IgD-negative memory B cell (primary cell): Measurements from ENCODE around the gene FAM13B. TPM values are rescaled to one million over a fixed set of nuclear protein-coding genes. Genes with fewer than 3 reads are reported as not detected.
"Not testable (repeated sequence)": the region's sequence is repeated elsewhere in the genome, so short reads cannot be mapped to it uniquely, and the experiment has no call there.

Experiments
- H3K27ac Mint-ChIP-seq, 3 donors: one replicate each; pipeline ENCODE4 v1.8.0; 2020 to 2022; ENCODE audit warnings: mild to moderate bottlenecking in 3 of 3, mixed read lengths in 3 of 3, moderate library complexity in 1 of 3
- H3K27me3 Mint-ChIP-seq: one replicate; pipeline ENCODE4 v1.8.0; 2021; ENCODE audit warnings: mixed read lengths
- H3K36me3 Mint-ChIP-seq: one replicate; pipeline ENCODE4 v1.8.0; 2020; ENCODE audit warnings: mild to moderate bottlenecking, mixed read lengths
- H3K4me1 Mint-ChIP-seq, 3 donors: one replicate each; pipeline ENCODE4 v1.8.0; 2020 to 2022; ENCODE audit warnings: mixed read lengths in 3 of 3, mild to moderate bottlenecking in 1 of 3
- H3K4me3 Mint-ChIP-seq, 4 donors: one replicate each; pipeline ENCODE4 v1.8.0; 2020 to 2022; ENCODE audit warnings: mild to moderate bottlenecking in 4 of 4, mixed read lengths in 4 of 4, moderate library complexity in 3 of 4
- H3K9me3 Mint-ChIP-seq, 3 donors: one replicate each; pipeline ENCODE4 v1.8.0; 2020 to 2021; ENCODE audit warnings: mixed read lengths in 3 of 3, mild to moderate bottlenecking in 1 of 3
- polyA plus RNA-seq: library from polyadenylated mRNA; unstranded; fragments of 300-500 nt; fragmentation: Illumina TruSeq; gene quantifications from one replicate; pipeline ENCODE4 v1.2.3, GENCODE V29; 2021

The FAM13B gene
- polyA plus RNA-seq, 1 donor from 2014 or later = 34.2 TPM

GRCh38 chr5:138026793-138027192 lies 6.1 kb downstream of the FAM13B start:
- H3K27ac Mint-ChIP-seq, H3K27me3 Mint-ChIP-seq, H3K9me3 Mint-ChIP-seq: not testable (repeated sequence)
- Mint-ChIP-seq H3K4me3 (peak overlapping the region in 2 of 4 donors; percentile 2 to 53), H3K36me3 (peaks cover 11% of the 10 kb centered on the region), H3K4me1 (peaks cover 68 to 77% (median 74%) of the 10 kb centered on the region in 3 donors)

DNA sequence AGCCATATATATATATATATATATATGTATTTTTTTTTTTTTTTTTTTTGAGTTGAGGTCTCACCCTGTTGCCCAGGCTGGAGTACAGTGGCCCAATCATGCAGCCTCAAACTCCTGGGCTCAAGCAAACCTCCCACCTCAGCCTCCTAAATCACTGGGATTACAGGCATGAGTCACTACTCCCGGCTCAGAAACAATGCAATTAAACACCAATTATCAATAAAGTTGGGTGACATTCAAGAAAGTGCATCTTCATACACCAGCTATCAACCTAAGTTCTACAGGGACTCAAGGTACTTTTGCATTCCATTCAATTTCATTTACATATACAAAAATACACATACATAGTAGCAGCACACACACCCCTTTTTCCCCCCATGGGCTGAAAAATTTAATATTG lies 7.6 kb downstream of the FAM13B start:
- H3K4me3 Mint-ChIP-seq = no peak overlapping the region
- peaks cover 8% of the 10 kb centered on the region for H3K36me3 Mint-ChIP-seq
- no peaks in the 10 kb centered on the region for H3K9me3 Mint-ChIP-seq
- H3K27me3 Mint-ChIP-seq = no peaks in the 10 kb centered on the region
- H3K4me1 Mint-ChIP-seq = peaks cover 64 to 80% (median 72%) of the 10 kb centered on the region in 3 donors
- peak overlapping the region in 1 of 3 donors; percentile 61 for H3K27ac Mint-ChIP-seq

- H3K36me3 Mint-ChIP-seq = peaks cover 10% of the 10 kb centered on the region
- H3K4me1 Mint-ChIP-seq = peaks cover 56 to 70% (median 61%) of the 10 kb centered on the region in 3 donors
- no peaks in the 10 kb centered on the region for H3K9me3 Mint-ChIP-seq
- H3K27me3 Mint-ChIP-seq = no peaks in the 10 kb centered on the region
- peak overlapping the region in 2 of 4 donors; percentile 61 to 79 for H3K4me3 Mint-ChIP-seq
- peak overlapping the region in 1 of 3 donors; percentile 26 for H3K27ac Mint-ChIP-seq
Observed at GRCh38 chr5:138024117-138024516, 8.8 kb downstream of the FAM13B start.

DNA sequence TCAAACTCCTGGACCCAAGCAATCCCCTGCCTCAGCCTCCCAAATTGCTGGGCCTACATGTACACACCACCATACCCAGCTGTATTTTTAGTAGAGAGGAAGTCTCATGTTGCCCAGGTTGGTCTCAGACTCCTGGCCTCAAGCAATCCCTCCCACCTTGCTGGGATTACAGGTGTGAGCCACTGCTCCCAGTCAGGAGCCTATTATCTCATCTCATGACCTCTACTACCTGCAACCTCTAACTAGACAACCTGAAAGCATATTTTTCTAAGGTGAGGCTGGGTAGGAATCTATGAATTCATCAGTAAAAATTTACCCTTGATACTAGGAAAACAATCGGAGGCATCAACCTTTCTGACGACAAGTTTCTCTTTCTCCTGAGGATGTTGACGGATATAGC lies 10.0 kb downstream of the FAM13B start:
- Mint-ChIP-seq H3K4me1 (peaks cover 46 to 58% (median 54%) of the 10 kb centered on the region in 3 donors), H3K27ac (no peak overlapping the region), H3K4me3 (peak overlapping the region in 2 of 4 donors; percentile 5 to 44), H3K36me3 (peaks cover 15% of the 10 kb centered on the region), H3K27me3 (no peaks in the 10 kb centered on the region), H3K9me3 (no peaks in the 10 kb centered on the region)

- H3K4me1 Mint-ChIP-seq = peaks cover 37 to 49% (median 46%) of the 10 kb centered on the region in 3 donors
- peak overlapping the region in 1 of 4 donors; percentile 17 for H3K4me3 Mint-ChIP-seq
- no peaks in the 10 kb centered on the region for H3K9me3 Mint-ChIP-seq
- peak overlapping the region in 1 of 3 donors; percentile 3 for H3K27ac Mint-ChIP-seq
- no peaks in the 10 kb centered on the region for H3K27me3 Mint-ChIP-seq
- H3K36me3 Mint-ChIP-seq = peaks cover 14% of the 10 kb centered on the region
Observed at GRCh38 chr5:138021771-138022170, 11.1 kb downstream of the FAM13B start.

DNA sequence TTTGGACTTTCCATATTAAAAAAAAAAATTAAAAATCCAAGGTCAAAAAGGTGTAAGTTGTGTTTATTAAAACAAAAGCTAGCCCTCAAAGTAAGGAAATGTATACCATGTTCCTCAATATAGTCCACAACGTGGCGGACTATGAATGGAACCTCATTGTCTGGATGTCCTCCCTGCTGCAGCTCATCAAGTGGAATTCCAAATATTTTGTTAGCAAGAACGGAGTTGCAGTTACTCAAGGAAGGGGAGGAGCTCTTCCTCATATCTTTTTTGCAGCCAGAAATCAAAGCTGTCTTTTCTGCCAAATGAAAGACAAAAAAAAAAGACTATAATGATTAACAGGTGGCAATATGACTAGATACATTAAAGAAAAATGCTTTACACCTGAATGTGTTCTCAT lies 14.0 kb downstream of the FAM13B start:
- Mint-ChIP-seq H3K27ac (no peak overlapping the region), H3K9me3 (no peaks in the 10 kb centered on the region), H3K4me3 (no peak overlapping the region), H3K27me3 (no peaks in the 10 kb centered on the region), H3K4me1 (peaks cover 19 to 31% (median 27%) of the 10 kb centered on the region in 3 donors), H3K36me3 (peaks cover 8% of the 10 kb centered on the region)

GRCh38 chr5:138015916-138016315 lies 17.0 kb downstream of the FAM13B start:
- Mint-ChIP-seq H3K4me3 (no peak overlapping the region), H3K36me3 (peaks cover 8% of the 10 kb centered on the region), H3K4me1 (peaks cover 8 to 14% (median 13%) of the 10 kb centered on the region in 3 donors), H3K27ac (no peak overlapping the region), H3K27me3 (no peaks in the 10 kb centered on the region), H3K9me3 (no peaks in the 10 kb centered on the region)

DNA sequence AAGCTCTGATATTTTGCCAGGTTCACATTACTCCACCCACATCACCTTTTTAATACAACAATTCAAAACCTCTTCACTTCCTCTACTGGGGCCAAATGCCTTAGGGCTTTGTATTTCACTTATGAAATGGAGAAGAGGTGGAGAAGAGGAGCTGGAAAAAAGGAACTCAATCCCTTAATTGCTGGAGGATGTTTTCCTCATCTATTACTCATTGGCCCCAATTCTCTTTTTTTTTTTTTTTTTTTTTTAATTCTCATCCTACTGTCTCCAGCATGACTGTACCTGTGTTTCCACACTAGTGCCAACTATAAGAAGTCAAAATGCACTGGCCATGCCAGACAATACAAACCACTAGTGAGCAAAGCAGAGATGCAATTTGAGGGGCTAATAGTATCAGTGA lies 20.9 kb downstream of the FAM13B start:
- Mint-ChIP-seq H3K4me3 (no peak overlapping the region), H3K9me3 (no peaks in the 10 kb centered on the region), H3K4me1 (peaks cover 4 to 15% (median 9%) of the 10 kb centered on the region in 3 donors), H3K36me3 (peaks cover 3% of the 10 kb centered on the region), H3K27me3 (no peaks in the 10 kb centered on the region), H3K27ac (no peak overlapping the region)

- H3K27me3 Mint-ChIP-seq = no peaks in the 10 kb centered on the region
- H3K9me3 Mint-ChIP-seq = peaks cover 2 to 7% (median 2%) of the 10 kb centered on the region in 3 donors
- peaks cover 21 to 25% (median 21%) of the 10 kb centered on the region in 3 donors for H3K4me1 Mint-ChIP-seq
- no peak overlapping the region for H3K27ac Mint-ChIP-seq
- peaks cover 20% of the 10 kb centered on the region for H3K36me3 Mint-ChIP-seq
- no peak overlapping the region for H3K4me3 Mint-ChIP-seq
Observed at GRCh38 chr5:138000102-138000723, 32.7 kb downstream of the FAM13B start.

- Mint-ChIP-seq H3K27me3 (no peaks in the 10 kb centered on the region), H3K9me3 (peaks cover 2 to 7% (median 2%) of the 10 kb centered on the region in 3 donors), H3K4me1 (peaks cover 24 to 34% (median 32%) of the 10 kb centered on the region in 3 donors), H3K4me3 (no peak overlapping the region), H3K36me3 (peaks cover 20% of the 10 kb centered on the region), H3K27ac (peak overlapping the region in 1 of 3 donors; percentile 80)
Observed at GRCh38 chr5:137997726-137998213, 35.1 kb downstream of the FAM13B start.

GRCh38 chr5:137995749-137996128 lies 37.1 kb downstream of the FAM13B start:
- Mint-ChIP-seq H3K27ac (peak overlapping the region in 1 of 3 donors; percentile 50), H3K4me1 (peaks cover 25 to 41% (median 38%) of the 10 kb centered on the region in 3 donors), H3K9me3 (peaks cover 2 to 7% (median 2%) of the 10 kb centered on the region in 3 donors), H3K27me3 (no peaks in the 10 kb centered on the region), H3K36me3 (peaks cover 16% of the 10 kb centered on the region), H3K4me3 (peak overlapping the region in 1 of 4 donors; percentile 13)

- Mint-ChIP-seq H3K27ac (peak overlapping the region in 1 of 3 donors; percentile 50), H3K4me1 (peaks cover 25 to 41% (median 38%) of the 10 kb centered on the region in 3 donors), H3K36me3 (peaks cover 16% of the 10 kb centered on the region), H3K27me3 (no peaks in the 10 kb centered on the region), H3K9me3 (peaks cover 2 to 7% (median 2%) of the 10 kb centered on the region in 3 donors), H3K4me3 (no peak overlapping the region)
Observed at GRCh38 chr5:137995077-137995748, 37.7 kb downstream of the FAM13B start.

GRCh38 chr5:137994556-137994955 lies 38.3 kb downstream of the FAM13B start:
- Mint-ChIP-seq H3K9me3 (peaks cover 2 to 7% (median 2%) of the 10 kb centered on the region in 3 donors), H3K27me3 (no peaks in the 10 kb centered on the region), H3K4me3 (no peak overlapping the region), H3K4me1 (peaks cover 23 to 41% (median 38%) of the 10 kb centered on the region in 3 donors), H3K27ac (peak overlapping the region in 1 of 3 donors; percentile 59), H3K36me3 (peaks cover 13% of the 10 kb centered on the region)

DNA sequence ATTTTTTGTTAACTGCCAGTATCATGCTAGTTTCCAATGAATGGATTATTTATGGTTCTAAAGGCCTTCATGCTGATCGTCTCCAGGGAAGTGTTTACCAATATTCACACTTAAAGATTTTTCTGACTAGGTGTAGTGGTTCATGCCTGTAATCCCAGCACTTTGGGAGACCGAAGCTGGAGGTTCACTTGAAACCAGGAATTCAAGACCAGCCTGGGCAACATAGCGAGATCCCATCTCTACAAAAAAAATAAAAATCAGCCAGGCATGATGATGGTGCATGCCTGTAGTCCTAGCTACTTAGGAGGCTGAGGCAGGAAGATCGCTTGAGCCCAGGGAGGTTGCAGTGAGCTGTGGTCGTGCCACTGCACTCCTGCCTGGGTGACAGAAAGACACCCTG lies 43.5 kb downstream of the FAM13B start:
- no peak overlapping the region for H3K4me3 Mint-ChIP-seq
- H3K27ac Mint-ChIP-seq = no peak overlapping the region
- H3K4me1 Mint-ChIP-seq = peaks cover 6 to 21% (median 8%) of the 10 kb centered on the region in 3 donors
- H3K27me3 Mint-ChIP-seq = no peaks in the 10 kb centered on the region
- H3K9me3 Mint-ChIP-seq = no peaks in the 10 kb centered on the region
- peaks cover 3% of the 10 kb centered on the region for H3K36me3 Mint-ChIP-seq

GRCh38 chr5:137975208-137975607 lies 57.7 kb downstream of the FAM13B start:
- Mint-ChIP-seq H3K36me3 (peaks cover 22% of the 10 kb centered on the region), H3K27ac (peak overlapping the region in 1 of 3 donors; percentile 42), H3K4me1 (peaks cover 0 to 4% (median 2%) of the 10 kb centered on the region in 3 donors), H3K4me3 (no peak overlapping the region), H3K9me3 (peaks cover 0 to 4% (median 3%) of the 10 kb centered on the region in 3 donors), H3K27me3 (no peaks in the 10 kb centered on the region)
